ENCODE data around the gene MMP24OS. TPM values are rescaled to one million over a fixed set of nuclear protein-coding genes. Genes with fewer than 3 reads are reported as not detected.

MMP24OS gene
- total RNA-seq, 1 donor from 2014 or later: 17.5 TPM

- no peaks in the 10 kb centered on the region for H3K27me3 ChIP-seq (ENCODE audit: control insufficient read depth, insufficient read depth, low read length)
- peaks cover 1% of the 10 kb centered on the region for H3K36me3 ChIP-seq (ENCODE audit: control insufficient read depth, insufficient read depth, low read length)
- no peak for DNase-seq (ENCODE audit: low read depth)
- TF ChIP-seq, protein P1, sequence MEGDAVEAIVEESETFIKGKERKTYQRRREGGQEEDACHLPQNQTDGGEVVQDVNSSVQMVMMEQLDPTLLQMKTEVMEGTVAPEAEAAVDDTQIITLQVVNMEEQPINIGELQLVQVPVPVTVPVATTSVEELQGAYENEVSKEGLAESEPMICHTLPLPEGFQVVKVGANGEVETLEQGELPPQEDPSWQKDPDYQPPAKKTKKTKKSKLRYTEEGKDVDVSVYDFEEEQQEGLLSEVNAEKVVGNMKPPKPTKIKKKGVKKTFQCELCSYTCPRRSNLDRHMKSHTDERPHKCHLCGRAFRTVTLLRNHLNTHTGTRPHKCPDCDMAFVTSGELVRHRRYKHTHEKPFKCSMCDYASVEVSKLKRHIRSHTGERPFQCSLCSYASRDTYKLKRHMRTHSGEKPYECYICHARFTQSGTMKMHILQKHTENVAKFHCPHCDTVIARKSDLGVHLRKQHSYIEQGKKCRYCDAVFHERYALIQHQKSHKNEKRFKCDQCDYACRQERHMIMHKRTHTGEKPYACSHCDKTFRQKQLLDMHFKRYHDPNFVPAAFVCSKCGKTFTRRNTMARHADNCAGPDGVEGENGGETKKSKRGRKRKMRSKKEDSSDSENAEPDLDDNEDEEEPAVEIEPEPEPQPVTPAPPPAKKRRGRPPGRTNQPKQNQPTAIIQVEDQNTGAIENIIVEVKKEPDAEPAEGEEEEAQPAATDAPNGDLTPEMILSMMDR (IDR thresholded peaks at IDR 0.05; ENCODE audit: insufficient read depth, low read length, poor library complexity, severe bottlenecking): no peak
- H3K4me3 ChIP-seq (ENCODE audit: low read depth, low read length): no peak overlapping the region
Measured at GRCh38 chr20:35298264-35298663, 20.3 kb upstream of the MMP24OS start.

GRCh38 chr20:35297740-35298139 is 19.8 kb upstream of the MMP24OS start:
- no peaks in the 10 kb centered on the region for H3K27me3 ChIP-seq (ENCODE audit: control insufficient read depth, insufficient read depth, low read length)
- TF ChIP-seq, protein P1 (IDR thresholded peaks at IDR 0.05; ENCODE audit: insufficient read depth, low read length, poor library complexity, severe bottlenecking): no peak
- DNase-seq (ENCODE audit: low read depth): no peak
- H3K36me3 ChIP-seq (ENCODE audit: control insufficient read depth, insufficient read depth, low read length): peaks cover 1% of the 10 kb centered on the region
- H3K4me3 ChIP-seq (ENCODE audit: low read depth, low read length): no peak overlapping the region

DNA sequence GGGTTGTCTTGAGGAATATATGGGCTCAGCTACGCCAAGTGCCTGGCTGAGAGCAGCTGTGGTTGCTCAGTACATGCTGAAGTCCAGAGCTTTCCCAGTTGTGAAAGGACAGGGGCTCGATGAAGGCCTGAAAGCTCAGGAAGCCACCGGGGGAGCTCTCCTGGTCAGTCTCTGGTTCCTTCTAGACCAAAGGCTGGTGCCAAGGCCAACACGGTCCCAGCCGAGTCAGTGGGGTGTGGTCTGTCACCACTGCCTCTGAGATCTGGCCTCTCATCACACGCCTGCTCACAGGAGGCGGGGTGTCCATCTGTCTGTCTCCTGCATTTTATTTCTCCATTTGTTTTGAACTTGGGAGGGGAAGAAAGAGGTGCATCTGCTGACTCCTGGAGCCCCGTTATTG is 19.2 kb upstream of the MMP24OS start:
- Histone ChIP-seq H3K36me3 (ENCODE audit: control insufficient read depth, insufficient read depth, low read length) (peaks cover under 1% of the 10 kb centered on the region), H3K4me3 (ENCODE audit: low read depth, low read length) (no peak overlapping the region), H3K27me3 (ENCODE audit: control insufficient read depth, insufficient read depth, low read length) (no peaks in the 10 kb centered on the region)
- TF ChIP-seq, protein P1 (IDR thresholded peaks at IDR 0.05; ENCODE audit: insufficient read depth, low read length, poor library complexity, severe bottlenecking): no peak
- DNase-seq (ENCODE audit: low read depth): no peak

DNA sequence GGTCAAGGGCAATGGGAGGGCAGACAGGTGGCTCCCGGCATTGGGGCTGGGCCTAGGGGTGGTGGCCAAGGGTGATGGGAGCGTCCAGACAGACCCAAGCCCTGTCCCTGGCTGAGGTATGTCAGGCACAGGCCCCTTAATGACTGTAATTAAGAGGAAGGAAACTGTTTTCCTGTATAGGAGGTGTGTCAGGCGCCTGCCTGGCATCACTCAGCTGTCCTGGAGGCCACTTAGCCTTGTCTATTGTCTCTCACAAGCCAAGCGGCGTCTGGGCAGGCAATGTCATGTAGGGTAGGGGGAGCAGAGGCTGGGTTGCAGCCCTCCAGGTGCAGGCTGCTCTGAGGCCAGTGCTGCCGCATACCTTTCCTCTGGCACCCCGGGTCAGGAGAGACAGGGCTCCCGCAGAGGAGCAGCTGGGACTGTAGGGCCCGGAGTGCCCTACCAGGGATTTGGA is 18.2 kb upstream of the MMP24OS start:
- H3K27me3 ChIP-seq (ENCODE audit: control insufficient read depth, insufficient read depth, low read length): no peaks in the 10 kb centered on the region
- no peaks in the 10 kb centered on the region for H3K36me3 ChIP-seq (ENCODE audit: control insufficient read depth, insufficient read depth, low read length)
- no peak overlapping the region for H3K4me3 ChIP-seq (ENCODE audit: low read depth, low read length)
- TF ChIP-seq, protein P1 (IDR thresholded peaks at IDR 0.05; ENCODE audit: insufficient read depth, low read length, poor library complexity, severe bottlenecking): no peak
- DNase-seq (ENCODE audit: low read depth): no peak

DNA sequence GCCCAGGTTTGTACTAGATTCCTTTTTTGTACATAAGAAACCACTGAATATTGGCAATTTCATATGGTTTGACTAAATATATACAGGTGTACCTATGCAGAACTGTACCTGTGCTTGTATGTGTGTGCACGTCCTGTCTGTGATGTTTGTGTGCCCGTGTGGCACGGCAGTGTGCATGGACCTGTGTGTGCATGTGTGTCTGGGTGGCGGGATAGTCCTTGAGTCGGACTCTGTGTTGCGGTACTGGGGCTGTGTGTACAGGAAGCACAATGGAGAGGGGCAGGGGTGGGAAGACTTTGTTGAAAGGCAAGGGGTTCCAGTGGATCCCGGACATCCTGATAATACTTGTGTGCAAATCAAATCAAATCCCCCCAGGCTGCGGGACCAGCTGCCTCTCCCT is 17.8 kb upstream of the MMP24OS start:
- DNase-seq (ENCODE audit: low read depth): no peak
- Histone ChIP-seq H3K4me3 (ENCODE audit: low read depth, low read length) (no peak overlapping the region), H3K36me3 (ENCODE audit: control insufficient read depth, insufficient read depth, low read length) (no peaks in the 10 kb centered on the region), H3K27me3 (ENCODE audit: control insufficient read depth, insufficient read depth, low read length) (no peaks in the 10 kb centered on the region)
- TF ChIP-seq, protein P1 (IDR thresholded peaks at IDR 0.05; ENCODE audit: insufficient read depth, low read length, poor library complexity, severe bottlenecking): no peak

DNA sequence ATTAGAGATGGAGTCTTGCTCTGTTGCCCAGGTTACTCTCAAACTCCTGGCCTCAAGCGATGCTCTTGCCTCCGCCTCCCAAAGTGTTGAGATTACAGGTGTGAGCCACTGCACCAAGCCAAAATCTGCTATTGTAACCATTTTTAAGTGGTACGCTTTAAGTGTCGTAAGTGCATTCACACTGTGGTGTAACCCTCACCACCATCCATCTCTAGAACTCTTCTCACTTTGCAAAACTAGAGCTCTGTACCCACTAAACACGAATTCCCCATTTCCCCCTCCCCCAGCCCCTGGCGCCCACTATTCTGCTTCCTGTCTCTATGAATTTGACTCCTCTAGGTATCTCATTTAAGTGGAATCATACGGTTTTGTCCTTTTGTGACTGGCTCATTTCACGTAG is 17.1 kb upstream of the MMP24OS start:
- Histone ChIP-seq H3K4me3 (ENCODE audit: low read depth, low read length) (no peak overlapping the region), H3K36me3 (ENCODE audit: control insufficient read depth, insufficient read depth, low read length) (no peaks in the 10 kb centered on the region), H3K27me3 (ENCODE audit: control insufficient read depth, insufficient read depth, low read length) (no peaks in the 10 kb centered on the region)
- no peak for DNase-seq (ENCODE audit: low read depth)
- TF ChIP-seq, protein P1 (IDR thresholded peaks at IDR 0.05; ENCODE audit: insufficient read depth, low read length, poor library complexity, severe bottlenecking): no peak
